OCI-LY7 (cell line): ENCODE measurements around the gene NDUFS3. TPM values are rescaled to one million over a fixed set of nuclear protein-coding genes. Genes with fewer than 3 reads are reported as not detected.

Source experiments
- BruUV-seq: library from RNA; stranded (reverse); fragments of 400-500 nt; replicated peaks from 2 replicates; lab custom pipeline; 2021; lab: Mats Ljungman, UMichigan
- CTCF ChIA-PET: fragments of 300-600 bp; sonication (Branson Sonifier 250); formaldehyde crosslinking; loops from one replicate; lab custom pipeline; 2022; ENCODE audit warnings: antibody characterized with exemption; ENCODE audit not compliant: unreplicated experiment; lab: Charles Lee
- POLR2A ChIA-PET: fragments of 300-600 bp; sonication (Branson Sonifier 250); formaldehyde crosslinking; loops from one replicate; lab custom pipeline; 2022; ENCODE audit warnings: antibody characterized with exemption; lab: Charles Lee
- DNase-seq: peaks from one replicate; pipeline ENCODE4 v3.0.0-alpha.2; 2015; ENCODE audit warnings: low spot score
- H2AFZ ChIP-seq: fragments of 200-600 bp; sonication (generic), shearing (Covaris generic); 2 replicates; pipeline ENCODE4 v1.6.1; 2014; ENCODE audit warnings: mild to moderate bottlenecking, antibody characterized with exemption, low read length, moderate library complexity
- H3K27ac ChIP-seq: fragments of 200-600 bp; sonication (generic); 2 replicates; pipeline ENCODE4 v1.5.1; 2014; ENCODE audit warnings: mixed run types, low read depth, mild to moderate bottlenecking, moderate library complexity, low read length, inconsistent platforms; ENCODE audit not compliant: poor library complexity, severe bottlenecking
- H3K36me3 ChIP-seq: fragments of 200-600 bp; sonication (generic); 2 replicates; pipeline ENCODE4 v1.6.1; 2014; ENCODE audit warnings: mild to moderate bottlenecking, antibody characterized with exemption, low read length, moderate library complexity, mixed read lengths; ENCODE audit not compliant: insufficient read depth
- H3K4me1 ChIP-seq: fragments of 200-600 bp; sonication (generic); 2 replicates; pipeline ENCODE4 v1.5.1; 2014; ENCODE audit warnings: mild to moderate bottlenecking, low read length; ENCODE audit not compliant: insufficient read depth, poor library complexity, severe bottlenecking
- H3K4me2 ChIP-seq: fragments of 200-600 bp; sonication (generic); 2 replicates; pipeline ENCODE4 v1.6.1; 2014; ENCODE audit warnings: mild to moderate bottlenecking, low read length
- H3K4me3 ChIP-seq: fragments of 200-600 bp; sonication (generic); 2 replicates; pipeline ENCODE4 v1.5.1; 2014; ENCODE audit warnings: mild to moderate bottlenecking, low read depth, low read length; ENCODE audit not compliant: poor library complexity, severe bottlenecking
- H3K79me2 ChIP-seq: fragments of 200-600 bp; sonication (generic); 2 replicates; pipeline ENCODE4 v1.6.1; 2016; ENCODE audit warnings: low read depth, mild to moderate bottlenecking, low read length, moderate library complexity, mixed read lengths; ENCODE audit not compliant: insufficient read depth
- H3K9me2 ChIP-seq: fragments of 200-600 bp; sonication (generic); 2 replicates; pipeline ENCODE4 v1.6.1; 2016; ENCODE audit warnings: mild to moderate bottlenecking, low read length, mixed read lengths; ENCODE audit not compliant: insufficient read depth
- H3K9me3 ChIP-seq: fragments of 200-600 bp; sonication (generic); 2 replicates; pipeline ENCODE4 v1.6.1; 2014; ENCODE audit warnings: mild to moderate bottlenecking, mixed run types, low read length, mixed read lengths
- H4K20me1 ChIP-seq: fragments of 200-600 bp; sonication (generic); 2 replicates; pipeline ENCODE4 v1.6.1; 2014; ENCODE audit warnings: mild to moderate bottlenecking, antibody characterized with exemption, low read length, moderate library complexity, mixed read lengths; ENCODE audit not compliant: insufficient read depth
- EZH2phosphoT487 ChIP-seq: fragments of 200-600 bp; sonication (generic); IDR thresholded peaks from 2 replicates; pipeline ENCODE4 v1.6.1; 2018; ENCODE audit warnings: low read depth, borderline replicate concordance, mild to moderate bottlenecking, mixed run types, antibody characterized with exemption, low read length, moderate library complexity, mixed read lengths
- intact Hi-C: fragments of 100-400 bp; cut with micrococcal nuclease; formaldehyde crosslinking; loops from one replicate; pipeline ENCODE4 v1.10.0; 2022; ENCODE audit not compliant: unreplicated experiment
- total RNA-seq, 2 experiments: library from RNA; depleted of rRNA in 1 of 2; stranded (reverse); fragments of >200 nt in 1 of 2; shearing (Covaris generic) in 1 of 2; gene quantifications; 2 replicates each; pipeline ENCODE4 v1.2.3, GENCODE V29; 2014 to 2022
- TF ChIP-seq, protein P1 (sequence below): fragments of 200-600 bp; sonication (generic); conservative IDR thresholded peaks from 2 replicates; pipeline ENCODE4 v1.5.1; 2014; ENCODE audit warnings: mild to moderate bottlenecking, antibody characterized with exemption, low read length, moderate library complexity, mixed read lengths

The NDUFS3 gene
- total RNA-seq, 2 experiments from 2014 or later: 73.9 to 135 TPM

DNA sequence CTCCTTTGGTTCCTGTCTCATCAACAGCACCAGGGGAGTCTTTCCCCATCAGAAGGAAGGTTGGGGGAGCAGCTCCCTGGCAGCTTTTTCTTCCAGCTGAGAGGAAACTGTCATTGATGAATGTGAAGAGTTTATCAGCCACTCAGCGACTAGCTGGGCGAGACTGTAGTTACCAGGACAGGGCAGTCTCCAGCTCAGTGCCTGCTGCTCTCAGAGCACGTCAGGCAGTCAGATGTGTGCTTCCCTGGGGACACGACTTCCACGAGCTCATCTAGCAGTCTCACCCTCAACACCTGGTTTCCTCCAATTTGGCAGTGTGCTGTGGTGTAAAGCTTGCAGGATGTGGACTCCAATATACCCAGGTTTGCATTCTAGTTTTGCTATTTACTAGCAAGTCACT, 27.9 kb downstream of the NDUFS3 start:
- intact Hi-C loops: no loop called here
- no peak overlapping the region for H3K4me3 ChIP-seq
- no peaks in the 10 kb centered on the region for H3K79me2 ChIP-seq
- no peaks in the 10 kb centered on the region; the same call in 1 of the 2 replicates for H3K36me3 ChIP-seq
- H3K4me2 ChIP-seq: peak overlapping the region; percentile 29
- peak; percentile 81 for DNase-seq
- peaks cover 25% of the 10 kb centered on the region for H3K4me1 ChIP-seq
- TF ChIP-seq, protein P1, sequence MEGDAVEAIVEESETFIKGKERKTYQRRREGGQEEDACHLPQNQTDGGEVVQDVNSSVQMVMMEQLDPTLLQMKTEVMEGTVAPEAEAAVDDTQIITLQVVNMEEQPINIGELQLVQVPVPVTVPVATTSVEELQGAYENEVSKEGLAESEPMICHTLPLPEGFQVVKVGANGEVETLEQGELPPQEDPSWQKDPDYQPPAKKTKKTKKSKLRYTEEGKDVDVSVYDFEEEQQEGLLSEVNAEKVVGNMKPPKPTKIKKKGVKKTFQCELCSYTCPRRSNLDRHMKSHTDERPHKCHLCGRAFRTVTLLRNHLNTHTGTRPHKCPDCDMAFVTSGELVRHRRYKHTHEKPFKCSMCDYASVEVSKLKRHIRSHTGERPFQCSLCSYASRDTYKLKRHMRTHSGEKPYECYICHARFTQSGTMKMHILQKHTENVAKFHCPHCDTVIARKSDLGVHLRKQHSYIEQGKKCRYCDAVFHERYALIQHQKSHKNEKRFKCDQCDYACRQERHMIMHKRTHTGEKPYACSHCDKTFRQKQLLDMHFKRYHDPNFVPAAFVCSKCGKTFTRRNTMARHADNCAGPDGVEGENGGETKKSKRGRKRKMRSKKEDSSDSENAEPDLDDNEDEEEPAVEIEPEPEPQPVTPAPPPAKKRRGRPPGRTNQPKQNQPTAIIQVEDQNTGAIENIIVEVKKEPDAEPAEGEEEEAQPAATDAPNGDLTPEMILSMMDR: no peak
- TF ChIP-seq EZH2phosphoT487: no peak
- CTCF ChIA-PET: no interaction called here
- H3K27ac ChIP-seq: no peak overlapping the region
- no peaks in the 10 kb centered on the region for H3K9me3 ChIP-seq
- BruUV-seq: no TSS peak
- no peak overlapping the region for H2AFZ ChIP-seq
- no peaks in the 10 kb centered on the region for H4K20me1 ChIP-seq
- POLR2A ChIA-PET: interaction anchor here (0.6 to 1.9 kb wide), 9 partner anchors 10 to 610 kb away, joined by 3 to 4 read pairs (median 3); no protein-coding TSS in a partner anchor
- H3K9me2 ChIP-seq: no peaks in the 10 kb centered on the region

DNA sequence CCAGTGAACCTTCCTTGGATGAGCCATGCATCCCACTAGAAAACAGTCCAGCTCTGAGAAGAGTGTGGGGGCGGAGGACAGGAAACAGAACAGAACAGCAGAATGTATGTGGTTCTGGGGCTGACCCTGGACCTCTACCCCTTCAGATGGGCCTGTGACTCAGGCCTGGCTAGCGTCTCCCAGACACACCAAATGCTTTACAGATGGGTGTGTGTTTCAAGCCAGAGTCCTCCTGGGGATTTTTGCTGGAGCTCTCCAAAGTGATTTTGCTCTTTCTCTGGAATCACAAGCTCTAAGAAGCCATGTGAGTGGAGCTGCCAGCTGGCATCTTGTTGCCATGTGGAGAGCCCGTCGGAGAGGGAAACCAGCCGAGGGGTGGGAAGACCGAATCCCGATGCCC, 28.5 kb downstream of the NDUFS3 start:
- Histone ChIP-seq H3K9me3 (no peaks in the 10 kb centered on the region), H3K4me2 (peak overlapping the region; percentile 29), H3K79me2 (no peaks in the 10 kb centered on the region), H3K4me3 (no peak overlapping the region), H3K27ac (no peak overlapping the region), H4K20me1 (no peaks in the 10 kb centered on the region), H3K4me1 (peaks cover 31% of the 10 kb centered on the region), H3K9me2 (no peaks in the 10 kb centered on the region), H3K36me3 (no peaks in the 10 kb centered on the region; the same call in 1 of the 2 replicates), H2AFZ (no peak overlapping the region)
- POLR2A ChIA-PET: interaction anchor here (0.6 to 1.9 kb wide), 8 partner anchors 10 to 278 kb away, joined by 3 to 4 read pairs (median 3); partner anchors contain the start of gene AGBL2
- CTCF ChIA-PET: no interaction called here
- intact Hi-C loops: no loop called here
- BruUV-seq: no TSS peak
- DNase-seq: no peak
- TF ChIP-seq, protein P1: no peak
- no peak for TF ChIP-seq EZH2phosphoT487

DNA sequence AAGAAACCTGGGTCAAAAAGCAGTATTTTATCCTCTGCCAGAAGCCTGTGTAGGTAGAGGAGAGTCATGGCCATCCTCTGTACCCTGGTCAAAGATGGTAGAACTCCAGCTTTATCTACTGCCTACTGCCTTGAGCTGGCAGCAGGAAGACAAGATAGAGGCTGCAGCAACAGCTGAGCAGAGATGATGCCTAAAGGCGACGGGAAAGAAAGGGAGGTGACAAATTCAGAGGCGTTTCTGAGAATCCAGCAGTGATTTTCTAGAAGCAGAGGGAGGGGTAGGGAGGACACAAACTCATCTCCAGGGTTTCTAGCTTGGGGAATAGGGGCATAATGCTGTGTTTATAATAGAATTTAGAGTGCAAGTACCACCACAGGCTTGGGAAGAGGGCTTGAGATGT, 30.8 kb downstream of the NDUFS3 start:
- POLR2A ChIA-PET: interaction anchor here (0.6 to 1.0 kb wide), 4 partner anchors 11 to 988 kb away, joined by 3 to 5 read pairs (median 3); no protein-coding TSS in a partner anchor
- H3K9me2 ChIP-seq: no peaks in the 10 kb centered on the region
- no peaks in the 10 kb centered on the region for H3K9me3 ChIP-seq
- H3K4me2 ChIP-seq: no peak overlapping the region
- no peak overlapping the region for H3K27ac ChIP-seq
- DNase-seq: no peak
- no peaks in the 10 kb centered on the region for H4K20me1 ChIP-seq
- intact Hi-C loops: no loop called here
- H2AFZ ChIP-seq: no peak overlapping the region
- peaks cover 31% of the 10 kb centered on the region for H3K4me1 ChIP-seq
- no peaks in the 10 kb centered on the region for H3K79me2 ChIP-seq
- TF ChIP-seq, protein P1: no peak
- no peak for TF ChIP-seq EZH2phosphoT487
- H3K36me3 ChIP-seq: no peaks in the 10 kb centered on the region; the same call in 1 of the 2 replicates
- no peak overlapping the region for H3K4me3 ChIP-seq
- CTCF ChIA-PET: no interaction called here
- BruUV-seq: no TSS peak
